Activated effector memory CD4-positive, alpha-beta T cell treated with anti-CD3 and anti-CD28 coated beads, Interleukin-2, amount 50 U/mL, for 16 hours (primary cell): ENCODE measurements around the gene ALG14.
"Not testable (repeated sequence)": the region's sequence is repeated elsewhere in the genome, so short reads cannot be mapped to it uniquely, and the experiment has no call there.

Source experiments
- DNase-seq: peaks from one replicate; pipeline ENCODE4 v3.0.0-alpha.2; 2020

ALG14 gene

GRCh38 chr1:95072532-95073419 lies at the start of gene ALG14:
TSS of gene ALG14 (minus strand) at chr1:95072951. CDS start at chr1:95072898, 53 bp downstream.
- peak; percentile 97 for DNase-seq

DNA sequence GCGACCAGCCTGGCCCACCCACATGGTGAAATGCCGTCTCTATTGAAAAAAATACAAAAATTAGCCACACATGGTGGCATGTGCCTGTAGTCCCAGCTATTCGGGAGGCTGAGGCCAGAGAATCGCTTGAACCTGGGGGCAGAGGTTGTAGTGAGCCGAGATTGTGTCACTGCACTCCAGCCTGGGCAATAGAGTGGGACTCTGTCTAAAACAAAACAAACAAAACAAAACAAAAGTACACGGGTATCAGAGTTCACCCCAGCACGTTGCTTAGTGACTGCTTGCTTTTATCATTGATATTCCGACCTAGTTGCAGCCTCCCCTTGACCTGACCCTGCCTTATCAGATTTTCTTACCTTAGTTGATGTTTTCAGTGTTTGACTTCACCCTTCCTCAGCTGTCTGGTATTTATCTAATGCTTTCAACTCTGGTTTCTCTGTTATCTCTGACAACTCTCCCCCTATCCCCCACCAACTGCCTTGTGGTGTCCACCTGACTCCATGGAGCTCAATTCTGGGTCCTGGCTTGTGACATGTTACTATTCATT lies 49.5 kb upstream of the ALG14 start:
- no peak for DNase-seq

- DNase-seq, result no peak
Measured at GRCh38 chr1:95119273-95119672, 46.5 kb upstream of the ALG14 start.

GRCh38 chr1:95118710-95119109 lies 46.0 kb upstream of the ALG14 start:
- DNase-seq, result no peak

DNA sequence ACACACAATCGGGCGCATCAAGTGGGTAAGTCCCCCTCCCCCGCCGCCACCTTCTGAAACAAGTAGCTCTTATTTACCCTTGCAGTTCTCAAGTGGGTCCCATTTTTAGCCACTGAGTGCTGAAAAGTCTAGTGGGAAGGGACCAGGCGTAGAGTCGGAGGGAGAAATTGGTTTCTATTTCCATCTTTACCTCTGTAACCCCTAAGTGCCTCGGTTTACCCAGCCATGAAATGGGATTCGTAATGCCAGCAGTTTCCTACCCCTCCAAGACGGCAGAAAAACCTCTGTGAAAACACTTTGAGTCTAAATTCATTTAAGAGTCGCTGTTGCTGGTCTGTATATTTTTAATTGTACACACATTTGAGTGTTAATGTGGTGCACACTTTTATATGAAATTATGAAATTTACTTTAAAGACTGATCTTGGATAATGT lies 45.3 kb upstream of the ALG14 start:
- DNase-seq, result no peak

DNA sequence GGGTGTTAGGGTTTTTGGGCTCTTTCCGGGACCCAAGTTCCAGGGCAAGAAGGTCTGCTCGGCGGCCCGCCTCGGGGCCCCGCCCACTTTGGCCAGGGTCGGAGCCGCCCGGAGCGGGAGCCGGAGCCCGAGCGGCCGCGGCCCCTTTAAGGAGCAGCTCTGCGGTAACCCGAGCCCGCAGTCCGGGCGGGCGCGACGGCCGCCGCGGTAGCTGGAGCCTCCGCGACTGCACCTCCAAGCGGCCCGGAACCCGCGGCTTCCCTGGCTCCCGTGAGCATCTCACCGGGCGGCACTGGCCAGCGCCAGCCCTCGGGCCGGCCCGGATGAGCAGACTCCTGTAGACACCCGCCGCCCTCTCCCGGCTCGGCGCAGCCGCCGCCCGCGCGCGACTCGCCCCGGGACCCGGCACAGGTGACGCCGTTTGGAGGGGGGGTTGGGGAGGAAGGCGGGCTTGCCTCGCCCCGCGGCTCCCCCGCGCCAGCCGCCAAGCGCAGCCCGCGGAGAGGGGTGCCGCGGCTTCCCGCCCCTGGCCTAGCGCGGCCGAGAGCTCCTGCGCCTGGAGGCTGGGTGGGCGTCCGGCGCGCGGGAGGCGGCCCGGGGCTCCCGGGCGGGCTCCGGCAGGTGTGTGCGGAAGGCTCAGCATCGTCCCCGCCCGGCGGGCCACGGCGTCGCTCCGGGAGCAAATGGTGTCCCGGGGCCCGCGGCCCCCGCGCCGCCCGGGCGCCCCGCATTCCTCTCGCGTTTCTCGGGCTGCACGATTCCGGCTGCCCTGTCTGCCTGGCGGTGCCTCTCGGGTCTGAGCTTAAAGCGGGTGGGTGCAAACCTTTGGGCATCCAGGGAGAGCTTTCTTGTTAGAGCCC lies 44.7 kb upstream of the ALG14 start, which contains the start of gene TLCD4:
Gene TLCD4 (plus strand): TSS at position 149 of the 860 bp plus-strand sequence. CDS start 26,547 bp downstream, outside the sequence.
- peak; percentile 77 for DNase-seq

GRCh38 chr1:95116580-95117206 lies 43.9 kb upstream of the ALG14 start:
- DNase-seq, result peak; percentile 81

DNA sequence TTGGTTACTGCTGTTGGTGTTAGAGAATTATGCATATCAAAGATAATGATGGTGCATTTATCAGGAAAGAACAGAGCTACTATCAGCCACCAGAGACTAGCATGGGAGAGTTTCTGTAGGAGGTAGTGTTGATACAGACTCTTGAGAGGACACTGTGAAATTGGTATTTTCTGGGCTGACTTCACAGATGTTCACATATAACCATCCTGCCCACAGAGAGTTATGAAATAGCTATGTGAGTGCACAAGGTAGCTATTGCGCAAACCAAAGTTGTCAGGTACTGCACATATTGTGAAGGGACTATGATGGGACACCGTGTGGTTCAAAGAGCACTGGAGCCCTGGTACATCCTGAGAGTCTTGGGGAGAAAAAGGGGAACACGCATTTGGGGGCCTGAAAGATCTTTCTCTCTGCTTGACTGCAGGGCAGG lies 43.0 kb upstream of the ALG14 start:
- no peak for DNase-seq

- no peak for DNase-seq
Measured at GRCh38 chr1:95113684-95114083, 40.9 kb upstream of the ALG14 start.

- DNase-seq, result no peak
Measured at GRCh38 chr1:95111014-95111413, 38.3 kb upstream of the ALG14 start.

- DNase-seq, result no peak
Measured at GRCh38 chr1:95108792-95109191, 36.0 kb upstream of the ALG14 start.

DNA sequence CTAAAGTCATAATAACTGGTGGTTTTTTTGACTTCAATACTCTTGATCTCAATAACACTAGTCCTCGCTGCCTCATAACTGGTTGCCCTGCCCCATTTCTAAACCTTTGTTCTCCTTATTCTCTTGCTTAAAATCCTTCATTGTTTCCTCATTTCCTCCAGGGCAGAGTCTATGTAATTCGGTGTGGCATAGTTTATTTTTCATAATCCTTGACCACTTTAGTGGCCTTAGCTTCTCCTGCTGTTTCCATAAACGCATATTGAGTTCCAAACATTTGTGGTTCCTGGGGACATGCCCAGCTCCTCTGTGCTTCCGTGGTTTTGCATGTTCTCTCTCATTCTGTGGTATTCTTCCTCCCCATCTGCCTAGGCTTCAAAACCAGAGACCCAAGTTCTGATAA lies 25.4 kb upstream of the ALG14 start:
- DNase-seq, result no peak

- DNase-seq, result no peak
Measured at GRCh38 chr1:95097426-95097825, 24.7 kb upstream of the ALG14 start.

DNA sequence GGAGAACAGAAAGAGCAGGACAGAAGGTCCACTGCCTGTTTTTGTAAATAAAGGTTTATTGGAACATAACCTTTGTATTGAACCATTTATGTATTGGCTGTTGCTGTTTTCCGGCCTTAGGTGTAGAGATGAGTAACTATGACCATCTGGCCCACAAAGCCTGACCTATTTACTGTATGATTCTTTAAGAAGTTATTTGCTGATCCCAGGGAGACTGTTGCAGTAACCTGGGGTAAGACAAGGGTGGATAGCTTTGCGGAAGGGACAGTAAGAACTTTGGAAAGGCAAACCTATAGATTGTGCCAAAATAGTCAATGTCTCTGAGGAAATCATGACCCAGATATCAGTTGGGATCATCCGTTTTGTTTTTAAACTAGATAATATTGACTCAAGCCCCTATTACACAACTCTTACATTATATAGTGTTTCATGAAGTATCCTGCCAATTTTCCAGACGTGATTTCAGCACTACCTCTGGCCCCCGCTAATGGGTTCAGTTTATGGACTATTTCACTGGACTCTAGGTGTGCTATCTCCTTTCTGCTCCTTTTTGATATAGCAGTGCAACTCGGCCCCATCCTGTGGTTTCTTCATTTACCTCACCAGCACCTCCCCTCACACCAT lies 23.6 kb upstream of the ALG14 start:
- no peak for DNase-seq

DNA sequence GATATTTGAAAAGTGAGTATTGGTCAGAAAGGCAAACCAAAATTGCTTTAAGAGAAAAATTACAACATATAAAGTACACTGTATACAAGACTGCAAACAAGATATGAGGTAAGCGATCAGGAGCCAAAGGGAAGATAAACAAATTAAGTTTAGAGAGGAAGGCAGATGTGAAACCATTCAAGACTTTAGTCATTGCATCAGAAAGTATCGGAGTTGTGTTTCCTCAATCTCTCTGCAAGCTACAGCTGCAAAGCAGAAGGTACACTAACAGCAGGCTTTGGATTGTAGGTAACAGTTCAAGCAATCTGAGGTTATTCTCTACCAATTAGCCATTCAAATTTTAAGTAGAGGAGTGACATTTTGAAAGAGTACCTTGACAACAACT lies 23.1 kb upstream of the ALG14 start:
- DNase-seq, result no peak

GRCh38 chr1:95094923-95095322 lies 22.2 kb upstream of the ALG14 start:
- no peak for DNase-seq

DNA sequence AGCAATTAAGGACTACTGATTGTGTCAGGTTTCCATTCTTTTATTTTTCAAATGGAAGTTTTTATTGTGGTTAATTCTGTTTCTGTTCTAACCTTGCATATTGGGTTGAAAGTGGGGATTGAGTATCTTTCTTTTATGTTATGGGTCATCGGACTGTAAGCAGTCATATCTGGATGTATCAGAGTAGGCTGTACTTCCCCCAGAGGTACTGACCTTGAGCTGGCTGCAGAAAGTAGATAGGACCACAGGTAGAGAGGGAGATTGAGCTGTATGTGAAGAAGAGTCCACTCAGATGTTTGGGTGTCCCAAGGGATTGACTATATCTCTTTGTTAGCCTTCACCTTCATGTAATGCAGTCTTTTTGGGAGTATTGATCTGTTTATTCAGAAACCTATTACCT lies 20.5 kb upstream of the ALG14 start:
- no peak for DNase-seq

DNA sequence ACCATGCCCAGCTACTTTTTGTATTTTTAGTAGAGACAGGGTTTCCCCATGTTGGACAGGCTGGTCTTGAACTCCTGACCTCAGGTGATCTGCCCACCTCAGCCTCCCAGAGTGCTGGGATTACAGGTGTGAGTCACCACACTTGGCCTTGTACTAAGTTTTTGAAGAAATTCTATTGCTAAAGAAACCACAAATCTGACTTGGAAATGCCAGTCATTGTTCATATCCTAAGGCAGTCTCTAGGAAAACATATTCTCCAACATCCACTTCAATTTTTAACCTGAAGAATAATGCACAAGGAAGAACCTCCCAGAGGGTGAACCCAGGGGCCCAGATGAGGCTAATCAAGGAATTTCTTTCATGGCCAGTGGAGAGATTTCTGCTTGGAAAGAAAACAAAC lies 20.1 kb upstream of the ALG14 start:
- DNase-seq, result not testable (repeated sequence)

DNA sequence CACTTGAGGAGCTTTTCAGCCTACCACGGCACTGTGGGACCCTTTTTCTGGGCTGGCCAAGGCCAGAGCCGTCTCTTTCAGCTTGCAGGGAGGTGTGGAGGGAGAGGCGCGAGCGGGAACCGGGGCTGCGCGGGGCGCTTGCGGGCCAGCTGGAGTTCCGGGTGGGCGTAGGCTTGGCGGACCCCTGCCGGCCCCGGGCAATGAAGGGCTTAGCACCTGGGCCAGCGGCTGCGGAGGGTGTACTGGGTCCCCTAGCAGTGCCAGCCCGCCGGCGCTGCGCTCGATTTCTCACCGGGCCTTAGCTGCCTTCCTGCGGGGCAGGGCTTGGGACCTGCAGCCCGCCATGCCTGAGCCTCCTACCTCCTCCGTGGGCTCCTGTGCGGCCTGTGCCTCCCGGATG lies 18.5 kb upstream of the ALG14 start:
- not testable (repeated sequence) for DNase-seq

DNA sequence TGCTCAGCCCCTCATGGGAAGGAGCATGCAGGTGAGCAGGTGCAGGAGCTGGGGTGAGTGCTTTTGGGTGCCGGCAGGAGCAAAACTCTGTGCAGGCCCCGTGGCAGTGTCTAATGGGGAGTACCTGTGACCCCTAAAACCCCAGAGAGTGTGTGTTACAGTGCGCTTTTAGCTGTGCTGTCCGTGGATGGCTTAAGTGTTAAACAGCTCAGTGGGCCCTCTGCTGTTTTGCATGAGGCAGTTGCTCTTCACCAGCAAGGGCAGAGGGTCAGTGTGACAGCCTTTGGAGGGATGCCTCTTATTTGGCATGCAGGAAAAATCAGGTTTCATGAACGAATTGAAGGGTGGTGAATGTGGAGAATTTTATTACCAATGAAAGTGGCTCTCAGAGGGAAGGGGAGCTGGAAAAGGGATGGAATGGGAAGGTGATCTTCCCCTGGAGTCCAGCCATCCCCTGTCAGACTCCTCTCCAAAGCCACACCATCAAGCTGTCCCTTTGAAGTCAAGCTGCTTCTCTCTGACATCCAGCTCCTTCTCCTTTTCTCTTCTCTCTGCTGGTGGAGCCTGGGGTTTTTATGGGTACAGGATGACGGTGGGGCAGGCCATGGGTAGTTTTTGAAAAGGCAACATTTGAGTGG lies 17.0 kb upstream of the ALG14 start:
- no peak for DNase-seq

DNA sequence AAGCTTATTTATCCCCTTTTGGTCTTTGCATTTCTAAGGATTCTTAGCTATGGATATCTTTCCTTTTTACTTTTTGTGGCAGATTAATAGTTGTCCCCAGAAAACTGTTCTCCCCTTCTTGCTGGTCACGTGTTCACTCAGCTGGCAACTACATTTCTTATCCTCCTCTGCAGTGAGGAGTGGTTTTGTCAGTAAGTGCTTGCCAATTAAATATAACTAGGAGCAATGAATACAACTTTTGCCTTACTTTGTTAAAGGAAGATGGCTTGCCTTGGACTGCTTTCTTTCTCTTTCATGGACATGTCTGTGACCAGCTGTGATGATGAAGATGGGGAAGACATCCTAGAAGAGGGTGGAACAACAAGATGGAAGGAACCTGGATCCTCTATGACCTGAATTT lies 15.6 kb upstream of the ALG14 start:
- no peak for DNase-seq
